Measurements from ENCODE around the gene REEP3.

Gene REEP3

GRCh38 chr10:63515002-63515763 is 6.0 kb upstream of the REEP3 start:
- no peak for DNase-seq

- no peak for DNase-seq
Observed at GRCh38 chr10:63516207-63516606, 5.0 kb upstream of the REEP3 start.

GRCh38 chr10:63518690-63519288 is 2.4 kb upstream of the REEP3 start:
- no peak for DNase-seq

- peak; percentile 48 to 59 for DNase-seq
Observed at GRCh38 chr10:63521416-63522276, 445 bp downstream of the REEP3 start.

GRCh38 chr10:63522277-63522687 is 1.1 kb downstream of the REEP3 start:
- DNase-seq: no peak

- no peak for DNase-seq
Observed at GRCh38 chr10:63522995-63523394, 1.8 kb downstream of the REEP3 start.

- no peak for DNase-seq
Observed at GRCh38 chr10:63525021-63525420, 3.8 kb downstream of the REEP3 start.

- no peak for DNase-seq
Observed at GRCh38 chr10:63527401-63527800, 6.2 kb downstream of the REEP3 start.

- DNase-seq: no peak
Observed at GRCh38 chr10:63528084-63528744, 7.0 kb downstream of the REEP3 start.

- no peak for DNase-seq
Observed at GRCh38 chr10:63530409-63530808, 9.2 kb downstream of the REEP3 start.

GRCh38 chr10:63534723-63535122 is 13.5 kb downstream of the REEP3 start:
- DNase-seq: no peak

GRCh38 chr10:63536698-63537097 is 15.5 kb downstream of the REEP3 start:
- no peak for DNase-seq

- no peak for DNase-seq
Observed at GRCh38 chr10:63537536-63537935, 16.3 kb downstream of the REEP3 start.

GRCh38 chr10:63539377-63539776 is 18.2 kb downstream of the REEP3 start:
- no peak for DNase-seq

GRCh38 chr10:63539994-63540393 is 18.8 kb downstream of the REEP3 start:
- DNase-seq: no peak

GRCh38 chr10:63542835-63543575 is 21.8 kb downstream of the REEP3 start:
- DNase-seq: no peak

- no peak for DNase-seq
Observed at GRCh38 chr10:63543576-63543962, 22.4 kb downstream of the REEP3 start.

GRCh38 chr10:63544418-63544817 is 23.2 kb downstream of the REEP3 start:
- no peak for DNase-seq

GRCh38 chr10:63547628-63548360 is 26.6 kb downstream of the REEP3 start:
- no peak for DNase-seq

- DNase-seq: no peak
Observed at GRCh38 chr10:63548860-63549259, 27.7 kb downstream of the REEP3 start.

- no peak for DNase-seq
Observed at GRCh38 chr10:63549810-63550209, 28.6 kb downstream of the REEP3 start.

- no peak for DNase-seq
Observed at GRCh38 chr10:63553031-63553430, 31.8 kb downstream of the REEP3 start.

Data from stimulated activated CD4-positive, alpha-beta T cell treated with anti-CD3 and anti-CD28 coated beads, Interleukin-4, amount 100 ng/mL, for 4 hours (primary cell).